Left lung (tissue), 10 donors: ENCODE data around the gene EPM2A. TPM values are rescaled to one million over a fixed set of nuclear protein-coding genes. Genes with fewer than 3 reads are reported as not detected.
"Not testable (repeated sequence)": the region's sequence is repeated elsewhere in the genome, so short reads cannot be mapped to it uniquely, and the experiment has no call there.

Experiments
- ATAC-seq: fragments of 200-7000 bp; cut with Tn5 transposase; one replicate; pipeline ENCODE4 v1.9.1; 2020; ENCODE audit warnings: moderate library complexity
- DNase-seq, 4 donors: peaks; one replicate each; pipeline ENCODE4 v3.0.0-alpha.2; 2013 to 2020
- H3K27ac ChIP-seq, 2 donors: fragments of 200-600 bp; sonication (generic) in 1 of 2; one replicate each; pipeline versions ENCODE4 v1.5.0 to v1.8.0; 2020 to 2021
- H3K27me3 ChIP-seq, 2 donors: fragments of 200-600 bp; sonication (generic) in 1 of 2; one replicate each; pipeline versions ENCODE4 v1.5.0 to v1.8.0; 2020 to 2021
- H3K36me3 ChIP-seq, 2 donors: fragments of 200-600 bp; sonication (generic) in 1 of 2; one replicate each; pipeline versions ENCODE4 v1.5.0 to v1.8.0; 2020 to 2021
- H3K4me1 ChIP-seq, 2 donors: fragments of 200-600 bp; one replicate each; pipeline ENCODE4 v1.8.0; 2021
- H3K4me3 ChIP-seq, 2 donors: fragments of 200-600 bp; sonication (generic) in 1 of 2; one replicate each; pipeline versions ENCODE4 v1.5.0 to v1.8.0; 2020 to 2021; ENCODE audit warnings: mild to moderate bottlenecking in 1 of 2
- H3K9me3 ChIP-seq, 2 donors: fragments of 200-600 bp; sonication (generic) in 1 of 2; one replicate each; pipeline versions ENCODE4 v1.5.0 to v1.8.0; 2020 to 2021
- CTCF ChIP-seq, 2 donors: fragments of 200-600 bp; sonication (generic) in 1 of 2; IDR thresholded peaks; one replicate each; pipeline versions ENCODE4 v1.5.0 to v1.8.0; 2021; ENCODE audit warnings: antibody characterized with exemption in 2 of 2
- intact Hi-C, 2 donors: fragments of 100-400 bp; cut with DNase I; formaldehyde crosslinking; loops; one replicate each; pipeline versions ENCODE4 v1.11.2 to v1.14.2; 2022
- polyA plus RNA-seq, 6 donors: library from polyadenylated mRNA; unstranded; fragments of 120-200 nt; gene quantifications; one replicate each; pipeline ENCODE4 v1.2.1, GENCODE V29; 2013; ENCODE audit not compliant: insufficient read length in 6 of 6
- total RNA-seq, 2 donors: library from RNA; stranded (reverse); fragmentation: NEBNext Ultra II Directional; extraction: Animal tissue kit (Norgen Biotek cat#: 25700); gene quantifications; one replicate each; pipeline ENCODE4 v1.2.1, GENCODE V29; 2021
- donor health status: DM: no; HTN: yes; CAD: no.
- donor health status: DM: no; HTN: no; CAD: no.

EPM2A gene
- total and polyA plus RNA-seq, 8 donors, result 4.9 to 11.0 (median 6.7) TPM

- H3K9me3 ChIP-seq, result no peaks in the 10 kb centered on the region
- intact Hi-C loops, result no loop called here
- ATAC-seq, result no peak
- H3K36me3 ChIP-seq, result no peaks in the 10 kb centered on the region
- no peak overlapping the region for H3K27ac ChIP-seq
- no peaks in the 10 kb centered on the region for H3K4me1 ChIP-seq
- H3K4me3 ChIP-seq, result no peak overlapping the region
- no peak for TF ChIP-seq CTCF (IDR thresholded peaks at IDR 0.05)
- H3K27me3 ChIP-seq, result no peaks in the 10 kb centered on the region
- DNase-seq, result no peak
Measured at GRCh38 chr6:145743332-145743731, 8.0 kb upstream of the EPM2A start.

GRCh38 chr6:145742472-145742871, 7.2 kb upstream of the EPM2A start:
- H3K27ac ChIP-seq, H3K9me3 ChIP-seq, DNase-seq, H3K4me1 ChIP-seq, ATAC-seq, intact Hi-C loops, H3K4me3 ChIP-seq, H3K27me3 ChIP-seq, H3K36me3 ChIP-seq: not testable (repeated sequence)

DNA sequence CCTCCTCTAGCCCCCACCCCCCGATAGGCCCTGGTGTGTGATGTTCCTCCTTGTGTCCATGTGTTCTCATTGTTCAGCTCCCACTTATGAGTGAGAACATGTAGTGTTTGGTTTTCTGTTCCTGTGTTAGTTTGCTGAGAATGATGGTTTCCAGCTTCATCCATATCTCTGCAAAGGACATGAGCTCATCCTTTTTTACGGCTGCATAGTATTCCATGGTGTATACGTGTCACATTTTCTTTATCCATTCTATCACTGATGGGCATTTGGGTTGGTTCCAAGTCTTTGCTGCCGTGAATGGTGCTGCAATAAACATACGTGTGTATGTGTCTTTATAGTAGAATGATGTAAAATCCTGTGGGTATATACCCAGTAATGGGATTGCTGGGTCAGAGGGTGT, 4.4 kb upstream of the EPM2A start:
- intact Hi-C loops, result loop anchor here in 1 of 2 donors (10.0 kb wide), 1 partner anchor 75 kb away; the partner anchor contains the start of gene FBXO30
- not testable (repeated sequence) for H3K27ac ChIP-seq, H3K36me3 ChIP-seq, H3K9me3 ChIP-seq, H3K27me3 ChIP-seq, DNase-seq, ATAC-seq, H3K4me3 ChIP-seq
- H3K4me1 ChIP-seq, result peaks cover 0 to 13% of the 10 kb centered on the region in 2 donors

DNA sequence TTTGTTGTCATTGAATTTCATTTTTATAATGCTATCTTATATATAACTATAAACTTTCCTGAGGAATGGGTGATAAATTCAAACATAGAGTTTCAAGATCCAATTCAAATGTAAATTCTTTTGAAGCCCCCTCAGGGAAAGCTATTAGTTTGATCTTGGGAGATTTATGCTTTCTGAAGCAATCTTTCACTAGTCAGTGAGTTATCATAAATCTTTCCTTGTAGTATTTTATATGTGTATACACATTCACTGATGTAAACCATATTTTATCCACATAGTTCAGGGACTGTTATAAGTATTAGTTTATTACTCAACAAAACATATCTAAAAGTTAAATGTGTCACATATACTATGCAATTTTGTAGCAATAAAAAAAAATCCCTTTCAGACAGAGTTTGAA, 2.9 kb upstream of the EPM2A start:
- peaks cover 0 to 28% of the 10 kb centered on the region in 2 donors for H3K4me1 ChIP-seq
- intact Hi-C loops, result loop anchor here in 1 of 2 donors (10.0 kb wide), 1 partner anchor 77 kb away; the partner anchor contains the start of gene FBXO30
- no peak for TF ChIP-seq CTCF (IDR thresholded peaks at IDR 0.05)

DNA sequence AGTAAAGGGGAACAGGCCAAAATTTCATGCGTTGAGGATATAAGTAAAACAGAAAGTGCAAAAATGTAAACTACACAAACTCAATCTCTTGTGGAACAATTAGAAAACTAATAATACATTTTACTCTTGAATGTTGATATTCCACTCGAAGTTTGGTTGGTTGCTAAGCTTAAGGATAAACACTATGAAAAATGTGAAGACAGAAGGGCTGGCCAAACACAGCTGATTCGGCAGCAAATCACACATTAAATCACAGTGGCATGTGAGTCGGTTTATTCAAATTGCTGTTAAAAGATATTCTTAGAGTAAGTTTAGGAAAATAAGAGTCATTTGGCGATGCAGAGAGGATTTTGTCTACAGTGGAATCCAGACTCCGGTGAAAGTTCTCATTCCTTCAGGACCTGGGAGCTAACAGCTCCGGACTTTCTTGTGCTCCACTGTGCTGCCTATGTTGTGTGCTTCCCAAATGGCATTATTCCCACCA, 1.4 kb upstream of the EPM2A start:
- Histone ChIP-seq H3K4me1 (peaks cover 0 to 33% of the 10 kb centered on the region in 2 donors), H3K4me3 (no peak overlapping the region), H3K27ac (peak overlapping the region; percentile 93 to 99), H3K36me3 (no peaks in the 10 kb centered on the region), H3K9me3 (no peaks in the 10 kb centered on the region), H3K27me3 (no peaks in the 10 kb centered on the region)
- intact Hi-C loops, result loop anchor here in 1 of 2 donors (10.0 kb wide), 1 partner anchor 78 kb away; the partner anchor contains the start of gene FBXO30
- no peak for ATAC-seq
- DNase-seq, result peak in 2 of 4 donors; percentile 57 to 73
- TF ChIP-seq CTCF (IDR thresholded peaks at IDR 0.05), result no peak

More for the DNA sequence above, 2.9 kb upstream of the EPM2A start:
- Histone ChIP-seq H3K36me3 (no peaks in the 10 kb centered on the region), H3K4me3 (no peak overlapping the region), H3K27ac (no peak overlapping the region), H3K9me3 (no peaks in the 10 kb centered on the region), H3K27me3 (no peaks in the 10 kb centered on the region)
- DNase-seq (no peak), ATAC-seq (no peak)

DNA sequence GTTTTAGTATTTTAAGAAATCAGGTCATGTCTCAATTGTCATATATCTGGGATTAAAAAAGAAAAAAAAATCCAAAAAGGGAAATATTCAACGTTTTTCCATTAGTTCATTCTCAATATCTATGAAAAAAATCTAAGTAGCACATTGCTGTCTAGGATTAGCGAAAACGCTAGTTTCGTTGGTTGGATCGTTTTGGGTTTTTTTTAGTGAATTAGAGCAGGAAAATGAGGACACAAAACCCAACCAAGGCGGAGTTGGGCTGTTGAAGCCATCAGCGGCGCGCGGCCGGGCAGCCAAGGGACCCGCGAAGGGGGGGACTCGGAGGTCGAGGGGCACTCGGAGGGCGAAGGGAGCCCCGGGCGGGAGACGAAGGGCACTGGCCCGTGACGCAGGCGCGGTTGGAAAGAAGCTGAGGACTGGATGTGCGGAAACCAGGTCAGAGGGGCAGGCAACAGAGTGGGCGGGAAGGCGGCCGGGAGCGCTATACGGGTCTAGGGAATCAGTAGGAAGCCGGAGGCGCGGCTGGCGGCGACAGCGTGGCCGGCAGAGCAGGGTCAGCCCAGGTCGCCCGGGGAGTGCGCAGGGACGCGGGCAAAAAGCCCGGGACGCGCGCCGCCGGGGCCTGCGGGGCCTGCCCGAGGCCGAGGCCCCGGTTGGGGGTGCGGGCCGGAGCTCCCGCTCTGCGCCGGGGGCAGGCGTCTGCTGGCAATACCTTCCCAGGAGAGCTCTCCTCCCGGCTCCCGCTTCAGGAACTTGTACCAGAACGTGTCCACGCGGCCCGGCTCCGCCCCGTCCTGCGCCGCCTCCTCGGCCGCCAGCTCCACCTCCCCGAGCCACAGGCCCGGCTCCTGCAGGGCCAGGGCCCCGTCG, 599 bp downstream of the EPM2A start:
- peak; percentile 81 to 97 (median 90) for DNase-seq
- intact Hi-C loops, result loop anchor here in 1 of 2 donors (10.0 kb wide), 1 partner anchor 80 kb away; the partner anchor contains the start of gene FBXO30
- Histone ChIP-seq H3K27me3 (no peaks in the 10 kb centered on the region), H3K4me1 (peaks cover 0 to 33% of the 10 kb centered on the region in 2 donors), H3K36me3 (no peaks in the 10 kb centered on the region), H3K4me3 (peak overlapping the region; percentile 60 to 72), H3K27ac (peak overlapping the region; percentile 93 to 99), H3K9me3 (no peaks in the 10 kb centered on the region)
- no peak for TF ChIP-seq CTCF (IDR thresholded peaks at IDR 0.05)
- ATAC-seq, result peak; percentile 89
